IMR-90 (cell line): ENCODE data around the gene ARID5A. TPM values are rescaled to one million over a fixed set of nuclear protein-coding genes. Genes with fewer than 3 reads are reported as not detected.

ENCODE experiments used
- ATAC-seq: fragments of 200-7000 bp; cut with Tn5 transposase; 2 replicates; pipeline ENCODE4 v1.9.1; 2020; ENCODE audit warnings: low read depth, mild to moderate bottlenecking, moderate library complexity
- BruUV-seq: library from RNA; stranded (reverse); fragments of 400-500 nt; replicated peaks from 2 replicates; lab custom pipeline; 2021; lab: Mats Ljungman, UMichigan
- CTCF ChIA-PET: fragments of 300-600 bp; formaldehyde crosslinking; extraction: SDS; loops from one replicate; lab custom pipeline; 2021; ENCODE audit warnings: antibody characterized with exemption; lab: Yijun Ruan, JAX
- POLR2A ChIA-PET: fragments of 300-600 bp; sonication (Branson Sonifier 250); formaldehyde crosslinking; loops from one replicate; lab custom pipeline; 2022; ENCODE audit warnings: antibody characterized with exemption; ENCODE audit not compliant: unreplicated experiment; lab: Charles Lee
- DNase-seq: peaks from one replicate; pipeline ENCODE4 v3.0.0; 2013
- H2AFZ ChIP-seq: replicated peaks from 2 replicates; pipeline ENCODE3; 2013; ENCODE audit warnings: low read length, mild to moderate bottlenecking; ENCODE audit not compliant: poor library complexity
- H2AK5ac ChIP-seq: 2 replicates; pipeline ENCODE4 v1.6.1; 2013; ENCODE audit warnings: low read depth, low read length, inconsistent platforms
- H2AK9ac ChIP-seq: replicated peaks from 2 replicates; pipeline ENCODE3; 2013; ENCODE audit warnings: mild to moderate bottlenecking, low read depth, low read length, moderate library complexity; ENCODE audit not compliant: poor library complexity
- H2BK120ac ChIP-seq: 2 replicates; pipeline ENCODE4 v1.6.1; 2013; ENCODE audit warnings: low read depth, low read length, inconsistent platforms
- H2BK15ac ChIP-seq: 3 replicates; pipeline ENCODE4 v1.6.1; 2013; ENCODE audit warnings: low read depth, low read length, inconsistent platforms
- H2BK20ac ChIP-seq: 2 replicates; pipeline ENCODE4 v1.6.1; 2013; ENCODE audit warnings: low read depth, mild to moderate bottlenecking, inconsistent platforms, low read length, moderate library complexity
- H2BK5ac ChIP-seq: 2 replicates; pipeline ENCODE4 v1.6.1; 2013; ENCODE audit warnings: mild to moderate bottlenecking, low read depth, low read length, inconsistent platforms; ENCODE audit not compliant: poor library complexity, severe bottlenecking
- H3K14ac ChIP-seq: replicated peaks from 2 replicates; pipeline ENCODE4 v1.6.1; 2013; ENCODE audit warnings: low read depth, low read length, inconsistent platforms
- H3K18ac ChIP-seq: 2 replicates; pipeline ENCODE4 v1.6.1; 2013; ENCODE audit warnings: low read depth, low read length, control low read depth
- H3K23ac ChIP-seq: 2 replicates; pipeline ENCODE4 v1.6.1; 2013; ENCODE audit warnings: low read depth, low read length, inconsistent platforms
- H3K27ac ChIP-seq: 2 replicates; pipeline ENCODE4 v1.5.1; 2013; ENCODE audit warnings: mild to moderate bottlenecking, control low read depth, low read length; ENCODE audit not compliant: insufficient read depth
- H3K27me3 ChIP-seq: 2 replicates; pipeline ENCODE4 v1.6.1; 2013; ENCODE audit warnings: low read length; ENCODE audit not compliant: control insufficient read depth, insufficient read depth
- H3K36me3 ChIP-seq: 2 replicates; pipeline ENCODE4 v1.6.1; 2013; ENCODE audit warnings: low read length, mixed read lengths; ENCODE audit not compliant: control insufficient read depth, insufficient read depth
- H3K4ac ChIP-seq: 2 replicates; pipeline ENCODE4 v1.6.1; 2013; ENCODE audit warnings: low read depth, low read length, inconsistent platforms
- H3K4me1 ChIP-seq: 2 replicates; pipeline ENCODE4 v1.6.1; 2013; ENCODE audit warnings: low read length, mixed read lengths; ENCODE audit not compliant: control insufficient read depth, insufficient read depth
- H3K4me2 ChIP-seq: 2 replicates; pipeline ENCODE4 v1.6.1; 2013; ENCODE audit warnings: low read depth, mild to moderate bottlenecking, control low read depth, low read length, moderate library complexity
- H3K4me3 ChIP-seq: 2 replicates; pipeline ENCODE4 v1.5.1; 2013; ENCODE audit warnings: low read depth, mild to moderate bottlenecking, control low read depth, low read length, moderate library complexity; ENCODE audit not compliant: insufficient read depth
- H3K56ac ChIP-seq: 2 replicates; pipeline ENCODE4 v1.6.1; 2013; ENCODE audit warnings: low read length, inconsistent platforms; ENCODE audit not compliant: insufficient read depth; ENCODE audit errors: extremely low read depth
- H3K79me1 ChIP-seq, 2 experiments: 2 replicates each; pipeline ENCODE4 v1.6.1; 2013; ENCODE audit warnings: low read length in 2 of 2, inconsistent platforms in 1 of 2, low read depth in 1 of 2
- H3K9ac ChIP-seq: 2 replicates; pipeline ENCODE4 v1.6.1; 2013; ENCODE audit warnings: low read depth, low read length, control low read depth
- H3K9me1 ChIP-seq: 2 replicates; pipeline ENCODE4 v1.6.1; 2013; ENCODE audit warnings: low read length, inconsistent platforms; ENCODE audit not compliant: insufficient read depth
- H3K9me3 ChIP-seq: 2 replicates; pipeline ENCODE4 v1.6.1; 2013; ENCODE audit warnings: low read length; ENCODE audit not compliant: control insufficient read depth, insufficient read depth
- H4K20me1 ChIP-seq: 2 replicates; pipeline ENCODE4 v1.6.1; 2013; ENCODE audit warnings: low read length, inconsistent platforms; ENCODE audit not compliant: insufficient read depth
- H4K5ac ChIP-seq: 2 replicates; pipeline ENCODE4 v1.6.1; 2013; ENCODE audit warnings: mild to moderate bottlenecking, low read depth, low read length, control low read depth
- H4K8ac ChIP-seq, 2 experiments: 2 replicates each; pipeline ENCODE4 v1.6.1; 2013; ENCODE audit warnings: low read depth in 2 of 2, low read length in 2 of 2, control low read depth in 1 of 2, inconsistent platforms in 1 of 2
- H4K91ac ChIP-seq: 2 replicates; pipeline ENCODE4 v1.6.1; 2013; ENCODE audit warnings: low read depth, low read length, inconsistent platforms; ENCODE audit not compliant: insufficient read depth
- BHLHE40 ChIP-seq: fragments of 150-350 bp; IDR thresholded peaks from 2 replicates; pipeline ENCODE4 v1.6.1; 2016; ENCODE audit warnings: mild to moderate bottlenecking, low read depth, low read length
- CEBPB ChIP-seq: IDR thresholded peaks from 2 replicates; pipeline ENCODE4 v1.6.1; 2012; ENCODE audit warnings: low read depth, low read length, improper control_type of control experiment
- CTCF ChIP-seq: conservative IDR thresholded peaks from 2 replicates; pipeline ENCODE4 v1.5.1; 2012; ENCODE audit warnings: mild to moderate bottlenecking, low read depth, low read length, improper control_type of control experiment
- ELK1 ChIP-seq: fragments of 150-350 bp; IDR thresholded peaks from 2 replicates; pipeline ENCODE4 v1.6.1; 2016; ENCODE audit warnings: low read depth, mild to moderate bottlenecking, low read length, moderate library complexity, borderline replicate concordance
- FOS ChIP-seq: fragments of 150-350 bp; IDR thresholded peaks from 2 replicates; pipeline ENCODE4 v1.6.1; 2016; ENCODE audit warnings: low read depth, low read length
- MAFK ChIP-seq: IDR thresholded peaks from 2 replicates; pipeline ENCODE4 v1.6.1; 2012; ENCODE audit warnings: low read depth, low read length, improper control_type of control experiment
- MAZ ChIP-seq: IDR thresholded peaks from 2 replicates; pipeline ENCODE4 v1.6.1; 2012; ENCODE audit warnings: low read depth, mild to moderate bottlenecking, low read length, improper control_type of control experiment, moderate library complexity, borderline replicate concordance
- MXI1 ChIP-seq: IDR thresholded peaks from 2 replicates; pipeline ENCODE4 v1.6.1; 2012; ENCODE audit warnings: low read depth, mild to moderate bottlenecking, low read length, moderate library complexity, borderline replicate concordance
- NFE2L2 ChIP-seq: fragments of 150-350 bp; IDR thresholded peaks from 2 replicates; pipeline ENCODE4 v1.6.1; 2016; ENCODE audit warnings: low read depth, mild to moderate bottlenecking, low read length
- POLR2A ChIP-seq: IDR thresholded peaks from 2 replicates; pipeline ENCODE4 v1.6.1; 2012; ENCODE audit warnings: mild to moderate bottlenecking, low read depth, low read length
- RAD21 ChIP-seq: IDR thresholded peaks from 2 replicates; pipeline ENCODE4 v1.6.1; 2012; ENCODE audit warnings: low read length, improper control_type of control experiment
- RCOR1 ChIP-seq: IDR thresholded peaks from 2 replicates; pipeline ENCODE4 v1.6.1; 2012; ENCODE audit warnings: mild to moderate bottlenecking, low read length, improper control_type of control experiment; ENCODE audit not compliant: insufficient replicate concordance
- RFX5 ChIP-seq: IDR thresholded peaks from 2 replicates; pipeline ENCODE4 v1.8.0; 2012; ENCODE audit warnings: low read depth, mild to moderate bottlenecking, low read length, moderate library complexity
- SMC3 ChIP-seq: fragments of 150-350 bp; IDR thresholded peaks from 2 replicates; pipeline ENCODE4 v1.6.1; 2016; ENCODE audit warnings: low read depth, mild to moderate bottlenecking, antibody characterized with exemption, low read length, moderate library complexity
- USF2 ChIP-seq: fragments of 150-350 bp; IDR thresholded peaks from 2 replicates; pipeline ENCODE4 v1.6.1; 2017; ENCODE audit warnings: mild to moderate bottlenecking, antibody characterized with exemption, low read length, low read depth
- WGBS, 2 experiments: methylation state at CpG; one replicate each; pipeline versions ENCODE4 v1.1.5 to v1.1.7; 2013; ENCODE audit warnings: missing lambda C conversion rate in 2 of 2; ENCODE audit not compliant: insufficient read length in 1 of 2; ENCODE audit errors: extremely low coverage in 2 of 2; 5-methylcytosine and 5-hydroxymethylcytosine counted together
- dilution Hi-C: fragments of 300-500 bp; cut with HindIII; formaldehyde crosslinking; loops from one replicate; pipeline ENCODE4 v1.14.3; 2018; ENCODE audit warnings: low sequenced_read_pairs; ENCODE audit not compliant: unreplicated experiment
- in situ Hi-C: fragments of 300-500 bp; cut with MboI; formaldehyde crosslinking; loops from 3 replicates; pipeline ENCODE4 v1.14.3; 2019; ENCODE audit warnings: low sequenced_read_pairs, inconsistent platforms, mixed read lengths
- intact Hi-C: fragments of 100-400 bp; cut with micrococcal nuclease; formaldehyde crosslinking; loops from 2 replicates; pipeline ENCODE4 v1.10.0; 2022
- polyA plus RNA-seq, 3 experiments: library from polyadenylated mRNA; depleted of rRNA; stranded (reverse); fragments of >200 nt; gene quantifications; 2 replicates each; pipeline ENCODE4 v1.2.3, GENCODE V29; 2012; ENCODE audit warnings: low replicate concordance in 1 of 3
- total RNA-seq: library from RNA; depleted of rRNA; stranded (reverse); fragments of >200 nt; gene quantifications from 2 replicates; pipeline ENCODE4 v1.2.3, GENCODE V29; 2012

The ARID5A gene
- total and polyA plus RNA-seq, 2 of the 4 experiments (the other 2 are of a cell fraction): 2.3 to 6.7 TPM

- H3K4me2 ChIP-seq: no peak within 1 kb of the TSS
- no peak within 1 kb of the TSS for H3K4ac ChIP-seq
- no peak within 1 kb of the TSS for H3K18ac ChIP-seq
- TF ChIP-seq BHLHE40: no peak
- TF ChIP-seq USF2: peak; percentile 51; the same call in 1 of the 2 replicates
- TF ChIP-seq CEBPB: no peak
- TF ChIP-seq RAD21: no peak
- no peak for TF ChIP-seq MAFK
- TF ChIP-seq ELK1: no peak
- TF ChIP-seq CTCF: no peak
- no peak for TF ChIP-seq MAZ
- no peak for TF ChIP-seq FOS
- no peak for TF ChIP-seq MXI1
- TF ChIP-seq RCOR1: no peak
- TF ChIP-seq RFX5: peak; percentile 58; the same call in 1 of the 2 replicates
- no peak for TF ChIP-seq NFE2L2
- no peak for TF ChIP-seq SMC3
- no peak for TF ChIP-seq POLR2A
- no peak for ATAC-seq
- CTCF ChIA-PET: no interaction called here
- no peak within 1 kb of the TSS for H3K14ac ChIP-seq
- dilution Hi-C loops (no loop called here), in situ Hi-C loops (loop anchor here (5.0 to 25.0 kb wide), 2 partner anchors 98 to 493 kb away; no protein-coding TSS in a partner anchor), intact Hi-C loops (no loop called here)
- no peaks in the 10 kb centered on the region for H3K36me3 ChIP-seq
- H4K5ac ChIP-seq: no peak within 1 kb of the TSS
- BruUV-seq: no TSS peak
- no peak within 1 kb of the TSS for H2AK9ac ChIP-seq
- H3K9ac ChIP-seq: no peak within 1 kb of the TSS
- H2AK5ac ChIP-seq: no peak within 1 kb of the TSS
- no peak within 1 kb of the TSS for H2BK15ac ChIP-seq
- peak; percentile 74 for DNase-seq
- H3K9me1 ChIP-seq: no peaks in the 10 kb centered on the region
- no peak within 1 kb of the TSS for H2AFZ ChIP-seq
- no peak within 1 kb of the TSS for H3K4me3 ChIP-seq
- no peaks in the 10 kb centered on the region for H3K9me3 ChIP-seq
- no peak within 1 kb of the TSS for H4K91ac ChIP-seq
- H3K27me3 ChIP-seq: peaks cover 31% of the 10 kb centered on the region
- 43% methylated on average over 4 of the region's 9 CpGs; no CpG with 5 or more reads in 1 of the 2 experiments for WGBS, 2 experiments
- no peak within 1 kb of the TSS for H4K8ac ChIP-seq
- no peaks in the 10 kb centered on the region for H4K20me1 ChIP-seq
- no peak within 1 kb of the TSS for H3K27ac ChIP-seq
- H2BK120ac ChIP-seq: no peak within 1 kb of the TSS
- no peak within 1 kb of the TSS for H3K23ac ChIP-seq
- peaks cover 5% of the 10 kb centered on the region for H3K4me1 ChIP-seq
- H2BK20ac ChIP-seq: no peak within 1 kb of the TSS
- POLR2A ChIA-PET: no interaction called here
- H2BK5ac ChIP-seq: no peak within 1 kb of the TSS
- H3K79me1 ChIP-seq: no peaks in the 10 kb centered on the region
- H3K56ac ChIP-seq: no peak within 1 kb of the TSS
These were observed 31.2 kb upstream of the ARID5A start, which contains the start of gene NEURL3 for GRCh38 chr2:96505231-96505889. TSS of gene NEURL3 (minus strand) at chr2:96505357. CDS start at chr2:96505286, 71 bp downstream.
